Hindlimb muscle (tissue), 1 donor: Measurements from ENCODE around the gene ABCA2. TPM values are rescaled to one million over a fixed set of nuclear protein-coding genes. Genes with fewer than 3 reads are reported as not detected.
"Not testable (repeated sequence)": the region's sequence is repeated elsewhere in the genome, so short reads cannot be mapped to it uniquely, and the experiment has no call there.

Experiments
- DNase-seq: peaks from one replicate; pipeline ENCODE4 v3.0.0-alpha.2; 2013
- polyA plus RNA-seq: library from polyadenylated mRNA; unstranded; fragments of 120-200 nt; gene quantifications from one replicate; pipeline ENCODE4 v1.2.1, GENCODE V29; 2013; ENCODE audit not compliant: insufficient read length

ABCA2 gene
- polyA plus RNA-seq, 1 donor = 18.4 TPM

DNA sequence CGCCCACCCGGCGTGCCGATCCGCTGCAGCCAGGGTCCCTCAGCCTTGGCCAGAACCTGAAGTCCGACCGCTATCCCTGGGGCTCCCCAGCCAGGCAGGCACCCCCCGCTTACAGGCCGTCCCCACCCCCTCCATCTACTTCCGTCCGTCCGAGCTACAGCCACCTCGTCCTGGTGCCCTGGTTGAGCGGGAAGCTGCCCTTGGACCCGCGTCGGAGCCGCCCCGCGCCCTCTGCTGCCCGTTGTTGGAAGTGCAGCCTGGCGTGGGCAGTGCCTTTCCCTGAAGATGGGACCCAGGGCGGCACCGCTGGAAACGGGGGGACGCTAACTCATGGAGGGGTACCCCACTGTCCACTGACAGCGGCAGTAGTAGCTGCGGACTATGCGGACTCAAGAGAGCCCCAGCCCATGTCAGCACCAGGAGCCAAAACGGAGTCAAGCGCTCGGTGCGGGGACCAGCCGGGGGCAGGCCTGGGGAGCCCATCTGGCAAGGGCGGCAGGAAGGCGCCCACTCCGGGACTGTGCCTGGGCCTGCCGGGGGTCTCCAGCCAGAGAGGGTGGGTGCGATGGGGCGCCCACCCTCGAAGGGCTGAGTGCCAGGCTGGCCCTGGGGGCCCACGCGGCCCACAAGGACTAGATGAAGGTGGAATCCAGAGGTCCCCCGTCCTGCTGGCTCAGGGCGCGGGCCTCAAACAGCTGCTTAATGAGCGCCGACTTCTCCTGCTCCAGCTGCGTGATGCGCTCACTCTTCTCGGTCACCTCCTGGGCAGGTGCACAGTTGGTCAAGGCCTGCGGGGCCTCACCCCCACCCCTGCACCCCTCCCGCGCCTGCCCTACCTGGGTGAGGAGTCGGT, 36.2 kb upstream of the ABCA2 start:
- DNase-seq = peak; percentile 63

DNA sequence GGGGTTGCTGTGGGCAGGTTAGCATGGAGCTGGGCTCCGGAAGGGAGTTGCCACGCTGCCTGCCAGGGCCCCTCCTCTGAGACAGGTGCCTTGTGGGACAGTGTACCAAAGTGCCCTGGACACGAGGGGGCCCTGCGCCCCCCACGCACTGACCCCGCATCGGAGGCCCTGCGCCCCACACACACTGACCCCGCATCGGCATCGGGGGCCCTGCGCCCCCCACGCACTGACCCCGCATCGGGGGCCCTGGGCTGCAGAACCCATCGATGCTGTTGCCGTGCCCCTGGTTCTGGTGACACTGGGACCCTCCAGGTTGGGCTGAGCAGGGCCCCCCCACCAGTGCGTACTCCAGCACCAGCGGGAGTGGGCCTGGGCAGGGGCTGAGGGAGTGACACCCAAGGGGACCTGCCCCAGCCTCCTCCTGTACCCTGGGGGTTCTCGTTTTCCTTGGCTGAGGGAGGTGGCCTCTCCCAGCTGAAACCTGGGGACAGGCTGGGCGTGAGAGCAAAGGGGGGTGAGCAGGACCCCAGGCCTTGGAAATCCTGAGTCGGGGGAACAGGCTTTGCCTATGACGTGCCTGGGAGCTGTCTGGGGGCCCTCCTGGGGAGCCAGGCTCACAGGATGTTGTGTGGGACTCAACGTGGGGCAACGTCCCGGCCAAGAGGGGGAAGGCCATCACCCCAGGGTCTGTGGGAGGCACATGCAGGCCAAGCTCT, 35.4 kb upstream of the ABCA2 start:
- no peak for DNase-seq

DNA sequence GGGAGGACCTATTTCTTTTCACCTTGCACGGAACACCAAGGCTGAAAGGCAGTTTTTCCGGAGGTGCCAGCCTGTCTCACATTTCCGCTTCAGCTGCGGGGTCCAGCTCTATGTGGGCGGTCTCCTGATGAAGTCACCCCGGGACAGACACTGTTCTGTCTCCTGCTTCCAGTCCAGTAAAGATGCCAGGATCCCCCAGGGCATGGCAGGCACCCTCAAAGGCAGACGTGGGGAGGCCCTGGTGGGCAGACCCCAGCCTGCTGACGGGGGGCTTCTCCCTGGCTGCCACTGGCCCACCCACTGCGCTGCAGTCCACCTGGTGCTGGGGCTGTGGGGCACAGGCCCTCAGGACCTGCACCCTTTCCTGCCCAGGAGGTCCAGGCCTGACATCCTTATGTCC, 34.8 kb upstream of the ABCA2 start:
- DNase-seq = not testable (repeated sequence)

DNA sequence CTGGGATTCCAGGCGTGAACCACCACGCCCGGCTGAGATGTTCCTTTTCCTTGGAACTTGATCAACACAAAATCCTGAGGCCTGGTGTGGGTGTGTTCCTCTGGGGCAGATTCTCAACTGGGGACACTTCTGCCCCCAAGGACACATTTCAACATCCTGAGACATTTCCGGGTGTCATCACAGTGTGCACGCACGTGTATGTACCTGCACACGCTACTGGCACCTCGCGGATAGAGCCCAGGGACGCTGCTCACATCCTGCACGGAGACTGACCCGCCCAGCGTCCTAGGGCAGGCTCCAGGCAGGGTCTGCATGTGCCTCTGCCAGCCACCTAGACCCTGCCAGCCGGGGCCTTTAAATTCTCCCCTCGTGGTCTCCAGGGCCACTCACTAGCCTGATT, 34.3 kb upstream of the ABCA2 start:
- DNase-seq = no peak

DNA sequence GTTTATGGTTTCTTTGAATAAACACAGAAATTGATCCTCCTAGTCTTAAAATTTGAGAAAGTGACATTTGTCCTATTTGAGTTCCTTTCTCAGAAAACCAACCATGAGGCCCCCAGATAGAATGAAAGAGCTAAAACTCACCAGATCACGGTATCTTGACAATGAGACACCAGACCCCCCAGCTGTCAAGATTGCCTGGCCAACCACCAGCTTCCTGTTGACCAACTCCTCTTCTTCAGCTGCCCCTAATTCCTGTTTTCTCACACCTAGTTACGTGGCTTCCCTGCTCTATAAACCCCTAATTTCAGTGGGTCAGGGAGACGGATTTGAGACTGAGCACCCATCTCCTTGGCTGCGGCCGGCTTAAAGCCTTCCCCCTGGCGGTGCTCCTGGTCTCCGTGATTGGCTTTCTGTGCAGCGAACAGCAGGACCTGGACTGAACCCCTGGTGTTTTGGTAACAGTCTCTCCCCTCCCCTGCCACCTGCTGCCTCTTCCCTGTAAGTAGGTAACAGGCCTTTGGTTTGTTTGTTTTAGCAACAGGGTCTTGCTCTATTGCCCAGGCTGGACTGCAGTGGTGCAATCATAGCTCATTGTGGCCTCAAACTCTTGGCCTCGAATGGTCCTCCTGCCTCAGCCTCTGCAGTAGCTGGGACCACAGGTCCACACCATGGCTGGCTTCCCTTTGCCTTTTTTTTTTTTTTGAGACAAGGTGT, 30.6 kb upstream of the ABCA2 start:
- no peak for DNase-seq

DNA sequence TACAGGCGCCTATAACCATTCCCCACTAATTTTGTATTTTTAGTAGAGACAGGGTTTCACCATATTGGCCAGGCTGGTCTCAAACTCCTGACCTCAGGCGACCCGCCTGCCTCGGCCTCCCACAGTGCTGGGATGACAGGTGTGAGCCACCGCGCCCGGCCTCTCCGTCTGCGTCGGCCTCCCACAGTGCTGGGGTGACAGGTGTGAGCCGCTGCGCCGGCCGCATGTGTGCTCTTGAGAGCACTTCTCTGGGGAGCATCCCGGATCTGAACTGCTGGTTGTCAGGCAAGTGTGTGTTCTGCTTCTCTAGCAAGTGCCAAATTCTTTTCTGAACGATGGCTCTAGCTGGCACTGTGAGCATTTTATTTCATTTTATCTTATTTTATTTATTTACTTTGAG, 29.5 kb upstream of the ABCA2 start:
- no peak for DNase-seq

DNA sequence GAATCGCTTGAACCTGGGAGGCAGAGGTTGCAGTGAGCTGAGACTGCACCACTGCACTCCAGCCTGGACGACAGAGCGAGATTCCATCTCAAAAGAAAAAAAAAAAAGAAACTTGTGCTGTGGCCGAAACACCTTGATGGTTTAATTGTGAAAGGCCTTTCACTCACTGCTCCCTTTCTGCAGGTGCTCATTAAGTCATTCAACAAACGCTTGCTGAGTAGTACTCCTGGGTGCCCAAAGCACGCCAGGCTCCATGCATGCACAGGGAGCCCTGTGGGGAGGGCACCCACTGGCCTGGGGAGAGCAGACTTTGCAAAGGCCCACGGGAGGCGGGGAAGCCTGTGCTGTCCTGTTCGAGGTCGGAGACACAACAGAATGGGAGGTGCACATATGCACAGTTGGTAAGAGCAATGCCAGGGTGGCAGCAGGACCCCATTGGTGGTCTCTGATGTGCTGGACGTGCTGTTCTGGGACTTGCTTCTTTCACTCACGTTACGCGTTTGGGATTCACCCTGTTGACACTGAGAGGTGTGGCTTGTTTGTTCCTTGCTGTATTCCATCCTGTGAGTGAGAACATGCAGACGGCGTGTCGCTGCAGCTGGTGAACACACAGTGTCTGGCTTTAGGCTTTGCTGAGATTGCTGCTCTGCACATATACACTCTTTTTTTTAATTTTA, 28.8 kb upstream of the ABCA2 start:
- no peak for DNase-seq

DNA sequence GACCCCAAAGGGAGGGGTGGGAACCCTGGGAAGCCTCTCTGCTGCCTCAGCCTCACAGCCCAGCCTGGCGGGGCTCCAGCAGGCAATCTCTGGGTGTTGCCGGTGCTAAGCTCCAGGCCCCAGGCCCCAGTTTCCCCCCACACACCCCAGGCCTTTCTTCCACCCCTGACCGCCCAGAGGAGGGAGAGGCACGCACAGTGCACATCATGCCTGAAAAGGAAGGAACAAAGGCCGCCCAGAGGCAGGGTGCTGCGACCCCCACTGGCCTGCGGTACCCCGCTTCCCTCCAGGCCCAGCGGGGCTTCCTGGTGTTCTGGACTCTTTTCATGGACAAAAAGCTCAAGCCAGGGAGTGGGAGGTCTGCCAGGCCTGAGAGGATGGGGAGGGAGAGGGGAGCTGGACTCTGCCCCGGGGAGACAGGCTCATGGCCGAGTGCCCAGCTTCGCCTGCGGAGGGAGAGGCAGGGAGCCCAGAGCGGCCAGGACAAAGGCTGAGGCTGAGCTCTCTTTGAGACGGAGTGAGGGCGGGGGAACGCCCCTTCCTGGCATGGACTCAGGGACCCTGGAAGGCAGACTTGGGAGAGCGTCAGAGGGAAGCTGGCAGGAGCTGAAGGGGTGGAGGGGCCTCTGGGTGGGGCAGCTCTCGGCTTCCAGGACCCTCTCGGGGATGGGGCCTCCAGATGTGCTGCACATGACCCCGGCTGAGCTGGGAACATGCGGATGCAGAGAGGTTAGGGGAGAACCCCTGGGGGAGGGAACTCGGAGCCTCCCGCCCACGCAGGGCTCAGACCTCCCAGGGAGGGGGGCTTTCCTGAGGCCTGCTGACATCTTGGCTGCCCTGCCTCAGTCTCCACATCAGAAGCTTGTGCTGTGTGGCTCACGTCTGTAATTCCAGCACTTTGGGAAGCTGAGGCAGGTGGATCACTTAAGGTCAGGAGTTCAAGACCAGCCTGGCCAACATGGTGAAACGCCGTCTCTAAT, 27.6 kb upstream of the ABCA2 start:
- DNase-seq = peak; percentile 83

DNA sequence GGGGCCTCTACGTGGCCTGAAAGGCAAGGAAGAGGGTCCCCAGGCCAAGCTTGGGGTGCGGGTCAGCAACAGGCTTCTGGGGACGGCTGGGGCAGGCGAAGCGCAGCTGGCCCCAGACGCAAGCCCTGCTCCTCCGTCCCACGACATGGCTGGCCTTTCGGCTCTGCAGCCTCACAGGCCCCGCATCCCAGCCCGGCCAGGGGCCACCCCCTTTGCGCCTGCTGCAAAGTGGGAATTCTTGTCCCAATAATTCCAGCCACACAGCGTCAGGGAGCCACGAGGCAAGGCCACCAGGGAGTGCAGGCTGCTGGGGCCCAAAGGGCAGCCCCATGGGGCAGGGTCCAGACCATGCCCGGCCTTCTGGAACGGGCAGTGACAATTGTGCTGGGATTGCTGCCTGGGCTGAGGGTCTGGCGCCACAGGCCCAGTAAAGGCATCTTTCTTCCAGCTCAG, 26.9 kb upstream of the ABCA2 start:
- DNase-seq = no peak

DNA sequence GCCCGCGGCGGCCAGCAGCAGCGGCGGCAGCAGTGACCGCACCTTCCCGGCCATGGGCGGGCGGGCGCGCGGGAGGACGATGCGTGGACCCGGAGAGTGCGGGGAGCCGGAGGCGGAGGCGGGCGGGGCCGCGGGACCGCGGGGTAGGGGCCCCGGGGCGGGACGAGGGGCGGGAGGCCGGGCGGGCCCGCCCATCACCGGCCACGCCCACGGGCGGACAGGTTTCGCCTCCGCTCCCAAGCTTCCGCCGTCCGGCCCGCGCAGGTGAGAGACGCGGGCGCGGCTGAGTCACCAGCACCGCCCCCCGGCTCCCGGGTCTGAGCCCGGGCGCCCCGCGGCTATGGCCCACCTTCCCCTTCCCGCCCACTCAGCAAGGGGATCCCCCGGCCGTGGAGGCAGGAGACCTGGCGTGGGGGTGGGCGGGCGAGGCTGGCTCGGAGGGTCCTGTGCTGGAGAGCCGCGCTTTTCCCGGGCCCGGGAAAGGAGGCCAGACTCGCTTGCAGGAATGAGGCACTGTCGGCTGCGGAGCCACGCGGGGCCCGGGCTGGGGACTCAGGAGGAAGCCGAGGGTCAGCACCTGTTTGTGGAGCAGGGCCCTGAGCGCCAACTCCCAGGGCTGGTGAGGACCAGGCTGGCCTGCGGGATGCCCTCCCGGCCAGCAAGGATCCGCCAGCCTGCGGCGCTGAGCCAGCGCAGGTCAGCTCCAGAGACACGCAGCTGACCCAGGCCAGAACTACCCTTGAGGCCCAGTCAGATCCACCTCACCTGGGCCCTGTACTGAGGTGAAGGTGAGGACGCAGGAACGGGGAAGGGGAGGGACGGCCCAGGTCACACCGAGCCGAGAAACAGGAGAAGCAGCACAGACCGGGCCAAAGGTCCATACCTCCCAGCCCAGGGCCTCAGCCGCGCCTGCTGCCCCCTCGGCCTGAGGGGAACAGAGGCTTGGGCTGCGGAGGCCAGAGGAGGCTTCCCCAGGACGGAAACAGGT, 26.2 kb upstream of the ABCA2 start, which contains the start of gene ENTPD2:
ENTPD2 (minus strand) TSS at position 118 of the 988 bp plus-strand sequence; CDS start at position 54, 64 bp downstream.
- DNase-seq = no peak

DNA sequence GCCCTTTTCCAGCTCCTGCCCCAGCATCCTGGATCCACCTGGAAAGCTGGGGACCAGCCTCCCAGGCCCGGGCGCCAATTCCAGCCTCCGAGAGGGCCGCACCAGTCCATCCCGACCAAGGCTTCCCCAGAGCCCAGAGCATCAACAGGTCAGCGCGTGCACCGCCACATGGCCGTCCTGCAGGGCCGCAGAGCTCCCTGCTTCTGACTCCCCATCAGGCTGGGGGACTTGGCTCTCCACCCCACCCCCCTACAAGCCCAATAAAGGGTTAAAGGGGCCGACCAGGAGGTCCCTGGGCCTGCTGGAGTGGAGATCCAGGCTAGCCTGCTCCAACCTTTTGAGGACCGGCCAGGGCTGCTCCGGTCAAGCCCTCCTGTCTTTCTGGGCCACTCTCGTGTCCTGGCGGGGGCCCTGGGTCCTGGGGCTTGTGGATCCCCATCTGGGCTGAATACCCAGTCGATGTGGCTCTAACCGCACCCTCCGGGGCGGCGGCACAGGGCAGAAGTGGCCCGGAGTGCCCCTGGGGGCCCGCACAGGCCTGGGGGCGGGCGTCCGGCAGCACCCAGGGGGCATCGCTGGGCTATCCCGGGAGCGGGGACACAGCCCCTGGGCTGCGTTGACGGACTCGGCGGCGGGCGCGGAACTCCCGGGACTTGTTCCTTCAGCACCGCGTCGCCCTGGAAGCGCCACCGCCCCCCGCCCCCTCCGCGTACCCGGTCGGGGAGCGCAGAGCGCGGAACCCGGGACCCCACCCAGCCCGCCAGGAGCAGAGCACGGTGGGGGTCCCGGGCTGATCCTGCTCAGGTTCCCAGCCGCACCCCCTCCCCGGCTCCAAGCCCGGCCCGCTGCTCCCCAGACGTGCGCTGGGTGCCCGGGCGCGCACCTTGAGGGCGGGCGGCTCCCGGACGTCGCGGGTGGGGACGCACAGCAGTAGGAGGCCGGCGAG, 25.2 kb upstream of the ABCA2 start:
- DNase-seq = no peak

DNA sequence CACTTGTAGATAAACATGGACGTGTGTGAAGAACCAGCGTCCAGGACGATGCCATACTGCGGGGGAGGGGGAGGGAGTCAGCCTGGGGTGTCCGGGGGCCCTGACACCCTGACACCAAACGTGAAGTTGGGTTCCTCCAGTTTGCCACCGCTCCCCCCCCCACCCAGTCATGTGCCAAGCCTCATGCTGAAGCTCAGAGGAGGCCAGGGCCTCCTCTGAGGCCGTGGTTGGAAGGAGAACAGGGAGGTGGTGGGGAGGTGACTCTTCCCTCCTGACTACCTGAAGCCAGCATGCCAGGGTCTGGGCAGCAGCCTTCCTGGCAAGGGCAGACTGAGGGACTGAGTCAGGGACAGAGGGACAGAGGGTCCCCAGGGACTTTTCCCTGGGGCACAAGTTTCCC, 24.3 kb upstream of the ABCA2 start:
- DNase-seq = no peak

DNA sequence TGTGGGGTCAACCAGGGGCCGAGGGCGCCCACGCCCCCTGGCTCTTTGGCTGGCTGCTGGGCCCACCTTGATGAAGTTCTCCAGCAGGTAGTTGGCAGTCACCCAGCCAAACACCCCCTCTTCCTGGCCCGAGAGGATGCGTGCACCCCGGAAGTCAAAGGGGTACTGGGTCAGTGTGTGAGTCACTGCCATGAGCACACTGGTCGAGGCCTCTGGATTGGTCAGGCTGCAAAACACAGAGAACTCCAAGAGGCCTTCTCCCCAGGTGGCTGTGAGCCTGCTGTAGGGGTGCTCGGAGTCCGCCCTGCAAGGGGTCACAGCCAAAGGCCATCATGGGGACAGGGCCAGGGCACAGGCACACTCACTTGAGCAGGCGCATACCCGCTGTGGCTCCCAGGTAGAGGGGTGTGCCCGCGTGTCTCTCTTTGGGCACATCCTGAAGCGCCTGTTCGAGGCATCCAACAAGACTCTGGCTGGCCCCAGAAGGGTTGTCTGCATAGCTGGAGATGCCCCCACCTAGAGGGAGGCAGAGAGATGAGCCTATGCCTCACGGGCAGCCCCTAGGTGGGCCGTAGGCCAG, 23.2 kb upstream of the ABCA2 start:
- no peak for DNase-seq

DNA sequence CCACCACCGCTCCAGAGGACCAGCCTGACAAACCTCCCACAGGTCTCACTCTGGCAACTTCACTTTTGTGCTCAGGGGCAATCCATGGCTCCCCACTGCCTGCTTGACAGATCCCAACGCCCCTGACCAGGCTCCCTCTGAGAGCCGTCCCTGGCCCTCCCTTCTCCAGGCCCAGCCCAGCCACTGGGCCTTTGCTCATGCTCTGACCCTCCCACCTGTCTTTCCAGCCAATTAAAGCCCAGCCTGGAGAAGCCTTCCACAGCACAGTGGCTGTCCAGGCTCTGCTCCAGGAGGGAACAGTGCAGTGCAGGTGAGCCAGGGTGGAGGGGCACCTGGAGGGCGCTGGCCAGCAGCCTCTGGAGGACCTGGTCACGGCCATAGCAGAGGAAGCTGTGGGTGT, 22.5 kb upstream of the ABCA2 start:
- DNase-seq = no peak

DNA sequence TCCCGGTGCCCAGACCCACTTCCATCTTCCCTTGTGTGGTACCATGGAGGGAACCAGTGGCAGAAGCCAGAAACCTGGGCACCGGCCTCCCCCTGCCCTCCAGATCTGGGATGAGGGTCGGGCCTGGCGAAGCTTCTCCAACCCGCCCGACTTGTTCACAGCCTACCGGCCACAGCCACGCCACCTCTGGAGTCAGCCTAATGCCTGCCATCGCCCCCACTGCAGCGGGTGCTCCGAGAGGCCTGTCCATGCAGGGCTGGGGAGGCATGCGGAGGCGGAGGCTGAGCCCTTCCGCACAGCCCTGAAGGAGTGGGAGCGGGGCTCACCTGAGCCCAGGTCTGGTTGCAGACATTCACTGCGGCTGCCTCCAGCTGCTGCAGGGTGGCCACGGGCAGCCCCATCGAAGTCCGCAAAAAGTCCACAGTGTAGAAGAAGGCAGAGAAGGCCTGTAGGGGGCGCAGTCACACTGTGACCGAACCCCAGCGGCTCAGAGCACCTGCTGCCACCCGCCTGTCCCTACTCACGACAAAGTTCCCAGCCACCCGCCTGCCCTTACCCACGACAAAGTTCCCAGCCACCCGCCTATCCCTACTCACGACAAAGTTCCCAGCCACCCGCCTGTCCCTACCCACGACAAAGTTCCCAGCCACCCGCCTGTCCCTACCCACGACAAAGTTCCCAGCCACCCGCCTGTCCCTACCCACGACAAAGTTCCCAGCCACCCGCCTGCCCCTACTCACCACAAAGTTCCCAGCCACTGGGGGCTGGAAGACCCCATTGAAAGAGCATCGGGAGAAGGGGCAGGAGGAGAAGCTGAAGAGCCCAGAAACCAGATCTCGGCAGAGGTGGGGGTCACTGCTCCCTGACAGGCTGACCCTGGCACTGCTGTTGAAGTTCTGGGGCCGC, 21.8 kb upstream of the ABCA2 start:
- DNase-seq = peak; percentile 54

DNA sequence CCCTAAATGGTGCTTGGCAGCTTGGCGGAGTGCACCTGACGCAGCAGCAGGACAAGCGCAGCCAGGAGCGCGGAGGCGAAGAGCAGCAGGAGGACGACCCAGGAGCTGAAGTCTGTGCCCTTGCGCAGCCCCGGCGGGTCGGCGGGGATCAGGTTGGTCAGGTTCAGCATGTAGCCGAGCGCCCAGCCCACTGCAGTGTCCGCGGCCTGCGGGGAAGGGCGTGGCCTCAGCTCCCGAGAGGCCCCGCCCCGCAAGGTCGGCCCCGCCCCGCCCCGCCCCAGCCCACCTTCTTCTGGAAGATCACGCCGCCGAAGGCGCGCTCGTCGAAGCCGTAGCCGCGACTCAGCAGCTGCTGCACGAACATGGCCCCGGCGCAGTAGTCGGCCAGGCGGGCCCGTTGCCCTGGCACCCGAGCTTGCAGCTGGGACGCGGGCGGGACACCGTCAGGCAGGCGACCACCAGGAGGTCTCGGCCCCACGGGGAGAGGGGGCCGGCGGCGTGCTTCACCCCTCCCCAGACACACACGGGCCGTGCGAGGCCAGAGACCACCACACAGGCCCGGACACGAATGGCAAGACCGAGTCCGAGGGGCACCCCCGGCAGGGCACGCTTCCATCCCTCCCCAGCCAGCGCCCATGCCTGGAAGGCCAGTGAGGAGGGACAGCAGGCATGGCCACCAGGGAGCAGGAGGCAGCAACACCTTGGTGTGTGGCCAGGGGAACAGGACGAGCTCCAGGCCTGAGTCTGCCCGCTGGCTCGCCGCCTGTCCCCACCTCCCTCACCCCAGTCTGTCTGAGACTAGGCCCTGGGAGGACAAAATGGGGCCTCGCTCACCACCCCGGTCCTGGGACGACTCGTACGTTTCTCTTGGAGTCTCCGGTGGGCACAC, 20.9 kb upstream of the ABCA2 start:
- no peak for DNase-seq
